HL-60 (cell line): ENCODE data around the gene FUT4.

Experiments used
- DNase-seq, 2 experiments: peaks; one replicate each; pipeline ENCODE4 v3.0.0-alpha.2; 2010 to 2020; ENCODE audit warnings: low read depth in 1 of 2, low spot score in 1 of 2
- H3K27ac ChIP-seq: fragments of 250-450 bp; sonication (Bioruptor Pico); replicated peaks from 2 replicates; pipeline ENCODE4 v1.5.1; 2020; ENCODE audit warnings: mild to moderate bottlenecking, moderate library complexity
- H3K27me3 ChIP-seq: fragments of 250-450 bp; sonication (Bioruptor Pico); 2 replicates; pipeline ENCODE4 v1.5.1; 2021; ENCODE audit warnings: mild to moderate bottlenecking, moderate library complexity; ENCODE audit not compliant: insufficient read depth, poor library complexity, severe bottlenecking
- H3K4me3 ChIP-seq: replicated peaks from 2 replicates; pipeline ENCODE4 v1.5.1; 2011; ENCODE audit warnings: mild to moderate bottlenecking, control low read depth, low read length; ENCODE audit not compliant: insufficient read depth
- CTCF ChIP-seq: IDR thresholded peaks from one replicate; pipeline ENCODE4 v1.5.1; 2011; ENCODE audit warnings: low read length, control low read depth, inconsistent platforms; ENCODE audit not compliant: insufficient read depth
- GABPA ChIP-seq: IDR thresholded peaks from 2 replicates; pipeline ENCODE4 v1.6.1; 2012; ENCODE audit warnings: low read depth
- POLR2AphosphoS5 ChIP-seq: IDR thresholded peaks from 2 replicates; pipeline ENCODE4 v1.6.1; 2012; ENCODE audit warnings: low read depth
- REST ChIP-seq: IDR thresholded peaks from 2 replicates; pipeline ENCODE4 v1.6.1; 2012; ENCODE audit warnings: low read depth; ENCODE audit not compliant: insufficient replicate concordance
- SPI1 ChIP-seq: IDR thresholded peaks from 2 replicates; pipeline ENCODE4 v1.6.1; 2012; ENCODE audit warnings: low read depth, mild to moderate bottlenecking, borderline replicate concordance

FUT4 gene

GRCh38 chr11:94590352-94591041 lies 46.8 kb downstream of the FUT4 start:
- Histone ChIP-seq H3K27me3 (no peaks in the 10 kb centered on the region), H3K27ac (no peak overlapping the region), H3K4me3 (no peak overlapping the region)
- TF ChIP-seq POLR2AphosphoS5 = no peak
- no peak for TF ChIP-seq SPI1
- no peak for TF ChIP-seq CTCF
- TF ChIP-seq GABPA = no peak
- TF ChIP-seq REST = no peak
- DNase-seq = no peak

GRCh38 chr11:94593030-94593429 lies 49.3 kb downstream of the FUT4 start:
- Histone ChIP-seq H3K27ac (no peak overlapping the region), H3K4me3 (no peak overlapping the region), H3K27me3 (no peaks in the 10 kb centered on the region)
- TF ChIP-seq CTCF (no peak), POLR2AphosphoS5 (no peak)
- DNase-seq = no peak

- Histone ChIP-seq H3K27ac (no peak overlapping the region), H3K27me3 (no peaks in the 10 kb centered on the region), H3K4me3 (no peak overlapping the region)
- TF ChIP-seq REST (no peak), CTCF (no peak)
- DNase-seq = no peak
Observed at GRCh38 chr11:94595076-94595475, 51.4 kb downstream of the FUT4 start.

- Histone ChIP-seq H3K4me3 (no peak overlapping the region), H3K27ac (0 out of 2 replicates have a peak overlapping the region, but pooled peaks have one; percentile 1), H3K27me3 (no peaks in the 10 kb centered on the region)
- DNase-seq = peak in 1 of 2 experiments; percentile 48
- TF ChIP-seq CTCF = no peak
- no peak for TF ChIP-seq REST
- TF ChIP-seq POLR2AphosphoS5 = no peak
- no peak for TF ChIP-seq SPI1
- TF ChIP-seq GABPA = no peak
Observed at GRCh38 chr11:94597896-94598295, 54.2 kb downstream of the FUT4 start.
